Dedifferentiated amniotic fluid mesenchymal stem cell (primary cell): ENCODE results near the gene MB21D2.

Experiments
- DNase-seq: peaks from one replicate; pipeline ENCODE4 v3.0.0-alpha.2; 2016; ENCODE audit errors: extremely low spot score

The MB21D2 gene

GRCh38 chr3:192890347-192891335, 27.0 kb downstream of the MB21D2 start:
- no peak for DNase-seq

- no peak for DNase-seq
Measured at GRCh38 chr3:192889679-192890078, 28.0 kb downstream of the MB21D2 start.

GRCh38 chr3:192888190-192888589, 29.5 kb downstream of the MB21D2 start:
- no peak for DNase-seq

GRCh38 chr3:192887701-192888100, 30.0 kb downstream of the MB21D2 start:
- no peak for DNase-seq

GRCh38 chr3:192887047-192887446, 30.6 kb downstream of the MB21D2 start:
- DNase-seq, result no peak

GRCh38 chr3:192884777-192885773, 32.6 kb downstream of the MB21D2 start:
- no peak for DNase-seq

- no peak for DNase-seq
Measured at GRCh38 chr3:192883512-192883911, 34.1 kb downstream of the MB21D2 start.

GRCh38 chr3:192881159-192881786, 36.4 kb downstream of the MB21D2 start:
- no peak for DNase-seq

GRCh38 chr3:192880313-192880712, 37.3 kb downstream of the MB21D2 start:
- no peak for DNase-seq

GRCh38 chr3:192879346-192880031, 38.2 kb downstream of the MB21D2 start:
- peak; percentile 97 for DNase-seq

GRCh38 chr3:192875971-192876565, 41.6 kb downstream of the MB21D2 start:
- DNase-seq, result no peak

GRCh38 chr3:192870822-192871221, 46.8 kb downstream of the MB21D2 start:
- no peak for DNase-seq

GRCh38 chr3:192869131-192870031, 48.3 kb downstream of the MB21D2 start:
- DNase-seq, result peak; percentile 19

GRCh38 chr3:192867645-192868044, 50.0 kb downstream of the MB21D2 start:
- no peak for DNase-seq

- DNase-seq, result no peak
Measured at GRCh38 chr3:192866804-192867203, 50.9 kb downstream of the MB21D2 start.

- no peak for DNase-seq
Measured at GRCh38 chr3:192864941-192865340, 52.7 kb downstream of the MB21D2 start.

GRCh38 chr3:192863091-192863420, 54.6 kb downstream of the MB21D2 start:
- DNase-seq, result no peak

- DNase-seq, result no peak
Measured at GRCh38 chr3:192862408-192863090, 55.1 kb downstream of the MB21D2 start.

- no peak for DNase-seq
Measured at GRCh38 chr3:192861972-192862371, 55.7 kb downstream of the MB21D2 start.
